SK-N-SH treated with all-trans-retinoic acid at 6 μM for 48 hours (cell line): ENCODE results near the gene LRCH4.

ENCODE experiments used
- ATAC-seq: fragments of 200-7000 bp; cut with Tn5 transposase; 3 replicates; pipeline ENCODE4 v1.9.1; 2020; ENCODE audit warnings: mild to moderate bottlenecking, moderate library complexity
- ARNTL ChIP-seq: fragments of 450-650 bp; formaldehyde crosslinking; IDR thresholded peaks from 2 replicates; pipeline ENCODE4 v1.5.0; 2020; ENCODE audit warnings: low read depth, mild to moderate bottlenecking, moderate library complexity, borderline replicate concordance
- BACH2 ChIP-seq: fragments of 250-450 bp; sonication (Bioruptor Pico); IDR thresholded peaks from 2 replicates; pipeline ENCODE4 v1.9.0; 2021; ENCODE audit warnings: mild to moderate bottlenecking, borderline replicate concordance
- CSDC2 ChIP-seq: fragments of 250-450 bp; sonication (Bioruptor Pico); IDR thresholded peaks from 2 replicates; pipeline ENCODE4 v1.5.0; 2020; ENCODE audit warnings: mild to moderate bottlenecking, moderate library complexity
- ESRRG ChIP-seq: fragments of 250-450 bp; sonication (Bioruptor Pico); IDR thresholded peaks from 2 replicates; pipeline ENCODE4 v1.6.1; 2021; ENCODE audit warnings: mild to moderate bottlenecking
- GLIS3 ChIP-seq: fragments of 250-450 bp; sonication (Bioruptor Pico); IDR thresholded peaks from 2 replicates; pipeline ENCODE4 v1.5.0; 2020; ENCODE audit warnings: mild to moderate bottlenecking, moderate library complexity
- ISL1 ChIP-seq: fragments of 250-450 bp; sonication (Bioruptor Pico); IDR thresholded peaks from 2 replicates; pipeline ENCODE4 v2.1.2; 2022; ENCODE audit warnings: mild to moderate bottlenecking, moderate library complexity
- OSR1 ChIP-seq: fragments of 250-450 bp; sonication (Bioruptor Pico); IDR thresholded peaks from 2 replicates; pipeline ENCODE4 v1.8.0; 2022; ENCODE audit warnings: moderate library complexity, mild to moderate bottlenecking, inconsistent platforms
- PPARA ChIP-seq: fragments of 250-450 bp; sonication (Bioruptor Pico); IDR thresholded peaks from 2 replicates; pipeline ENCODE4 v1.5.0; 2020; ENCODE audit warnings: mild to moderate bottlenecking, borderline replicate concordance
- RARB ChIP-seq: fragments of 250-450 bp; sonication (Bioruptor Pico); IDR thresholded peaks from 2 replicates; pipeline ENCODE4 v1.8.0; 2021; ENCODE audit warnings: mild to moderate bottlenecking, moderate library complexity
- SNAI2 ChIP-seq: fragments of 250-450 bp; sonication (Bioruptor Pico); IDR thresholded peaks from 2 replicates; pipeline ENCODE4 v1.5.0; 2020; ENCODE audit warnings: mild to moderate bottlenecking, moderate library complexity
- TCF4 ChIP-seq: fragments of 250-450 bp; sonication (Bioruptor Pico); IDR thresholded peaks from 2 replicates; pipeline ENCODE4 v1.8.0; 2021; ENCODE audit warnings: mild to moderate bottlenecking, moderate library complexity, borderline replicate concordance
- TOX ChIP-seq: fragments of 250-450 bp; sonication (Bioruptor Pico); IDR thresholded peaks from 2 replicates; pipeline ENCODE4 v1.8.0; 2021; ENCODE audit warnings: mild to moderate bottlenecking, moderate library complexity, borderline replicate concordance
- ZC3H10 ChIP-seq: fragments of 250-450 bp; sonication (Bioruptor Pico); IDR thresholded peaks from 2 replicates; pipeline ENCODE4 v1.5.1; 2021; ENCODE audit warnings: mild to moderate bottlenecking, moderate library complexity
- ZFP3 ChIP-seq: fragments of 250-450 bp; sonication (Bioruptor Pico); IDR thresholded peaks from 2 replicates; pipeline ENCODE4 v1.5.0; 2020; ENCODE audit warnings: mild to moderate bottlenecking, moderate library complexity
- ZFP30 ChIP-seq: fragments of 450-650 bp; formaldehyde crosslinking; IDR thresholded peaks from 2 replicates; pipeline ENCODE4 v1.5.0; 2022; ENCODE audit warnings: mild to moderate bottlenecking, moderate library complexity
- ZNF565 ChIP-seq: fragments of 450-650 bp; formaldehyde crosslinking; conservative IDR thresholded peaks from 2 replicates; pipeline ENCODE4 v1.5.0; 2020; ENCODE audit warnings: low read depth, mild to moderate bottlenecking, moderate library complexity
- ZNF8 ChIP-seq: fragments of 450-650 bp; formaldehyde crosslinking; IDR thresholded peaks from 2 replicates; pipeline ENCODE4 v1.5.0; 2020; ENCODE audit warnings: mild to moderate bottlenecking, moderate library complexity
- TF ChIP-seq, protein P1 (sequence below): fragments of 250-450 bp; sonication (Bioruptor Pico); IDR thresholded peaks from 2 replicates; pipeline ENCODE4 v1.5.0; 2020; ENCODE audit warnings: mild to moderate bottlenecking, moderate library complexity
- TF ChIP-seq, protein P2 (sequence below): fragments of 250-450 bp; sonication (Bioruptor Pico); IDR thresholded peaks from 2 replicates; pipeline ENCODE4 v1.8.0; 2021; ENCODE audit warnings: low read depth, mild to moderate bottlenecking, moderate library complexity, borderline replicate concordance
- TF ChIP-seq, protein P3 (sequence below): fragments of 250-450 bp; sonication (Bioruptor Pico); IDR thresholded peaks from 2 replicates; pipeline ENCODE4 v1.5.1; 2020; ENCODE audit warnings: low read depth, mild to moderate bottlenecking, moderate library complexity
- TF ChIP-seq, protein P4 (sequence below): fragments of 250-450 bp; sonication (Bioruptor Pico); IDR thresholded peaks from 2 replicates; pipeline ENCODE4 v1.5.1; 2021; ENCODE audit warnings: mild to moderate bottlenecking, moderate library complexity
- TF ChIP-seq, protein P5 (sequence below): fragments of 250-450 bp; sonication (Bioruptor Pico); IDR thresholded peaks from 2 replicates; pipeline ENCODE4 v1.8.0; 2020; ENCODE audit warnings: mild to moderate bottlenecking, moderate library complexity, borderline replicate concordance

Gene LRCH4

DNA sequence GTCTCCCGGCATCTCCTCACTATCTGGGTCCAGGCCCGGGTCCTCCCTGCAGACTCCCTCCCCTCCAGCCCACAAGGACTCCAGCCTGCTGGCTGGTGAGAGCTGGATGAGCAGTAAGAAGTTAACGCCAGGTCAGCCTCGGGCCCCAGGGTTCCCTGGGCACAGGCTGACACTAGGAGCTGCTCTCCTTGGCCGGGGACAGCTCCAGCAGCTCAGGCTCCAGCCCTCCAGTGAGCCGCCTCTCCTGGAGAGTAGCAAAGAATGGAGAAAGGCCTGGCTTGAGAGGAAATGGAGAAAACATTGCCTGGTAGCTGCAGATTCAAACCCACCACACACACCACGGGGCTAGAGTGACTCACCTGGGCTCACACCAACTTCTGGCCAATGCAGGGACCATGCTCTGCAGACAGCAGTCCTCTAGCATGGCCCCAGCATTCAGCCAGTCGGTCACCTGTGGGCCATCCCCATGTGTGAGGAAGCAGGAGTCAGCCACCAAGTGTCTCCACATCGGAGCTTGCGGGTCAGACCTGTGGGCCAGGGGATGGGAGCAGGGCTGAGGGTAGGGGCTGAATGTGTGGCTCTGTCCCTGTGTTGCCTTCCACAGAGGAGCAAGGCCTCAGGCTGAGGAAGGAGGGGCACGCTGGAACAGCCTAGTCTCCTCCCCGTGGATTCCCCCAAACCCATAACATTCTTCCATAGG, 18.7 kb downstream of the LRCH4 start:
- ATAC-seq, result 0 out of 3 replicates have a peak, but pooled peaks have one; percentile 1
- TF ChIP-seq, protein P1, sequence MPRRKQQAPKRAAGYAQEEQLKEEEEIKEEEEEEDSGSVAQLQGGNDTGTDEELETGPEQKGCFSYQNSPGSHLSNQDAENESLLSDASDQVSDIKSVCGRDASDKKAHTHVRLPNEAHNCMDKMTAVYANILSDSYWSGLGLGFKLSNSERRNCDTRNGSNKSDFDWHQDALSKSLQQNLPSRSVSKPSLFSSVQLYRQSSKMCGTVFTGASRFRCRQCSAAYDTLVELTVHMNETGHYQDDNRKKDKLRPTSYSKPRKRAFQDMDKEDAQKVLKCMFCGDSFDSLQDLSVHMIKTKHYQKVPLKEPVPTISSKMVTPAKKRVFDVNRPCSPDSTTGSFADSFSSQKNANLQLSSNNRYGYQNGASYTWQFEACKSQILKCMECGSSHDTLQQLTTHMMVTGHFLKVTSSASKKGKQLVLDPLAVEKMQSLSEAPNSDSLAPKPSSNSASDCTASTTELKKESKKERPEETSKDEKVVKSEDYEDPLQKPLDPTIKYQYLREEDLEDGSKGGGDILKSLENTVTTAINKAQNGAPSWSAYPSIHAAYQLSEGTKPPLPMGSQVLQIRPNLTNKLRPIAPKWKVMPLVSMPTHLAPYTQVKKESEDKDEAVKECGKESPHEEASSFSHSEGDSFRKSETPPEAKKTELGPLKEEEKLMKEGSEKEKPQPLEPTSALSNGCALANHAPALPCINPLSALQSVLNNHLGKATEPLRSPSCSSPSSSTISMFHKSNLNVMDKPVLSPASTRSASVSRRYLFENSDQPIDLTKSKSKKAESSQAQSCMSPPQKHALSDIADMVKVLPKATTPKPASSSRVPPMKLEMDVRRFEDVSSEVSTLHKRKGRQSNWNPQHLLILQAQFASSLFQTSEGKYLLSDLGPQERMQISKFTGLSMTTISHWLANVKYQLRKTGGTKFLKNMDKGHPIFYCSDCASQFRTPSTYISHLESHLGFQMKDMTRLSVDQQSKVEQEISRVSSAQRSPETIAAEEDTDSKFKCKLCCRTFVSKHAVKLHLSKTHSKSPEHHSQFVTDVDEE, result no peak
- no peak for TF ChIP-seq ESRRG (CRISPR knock-in tag)
- TF ChIP-seq, protein P2, sequence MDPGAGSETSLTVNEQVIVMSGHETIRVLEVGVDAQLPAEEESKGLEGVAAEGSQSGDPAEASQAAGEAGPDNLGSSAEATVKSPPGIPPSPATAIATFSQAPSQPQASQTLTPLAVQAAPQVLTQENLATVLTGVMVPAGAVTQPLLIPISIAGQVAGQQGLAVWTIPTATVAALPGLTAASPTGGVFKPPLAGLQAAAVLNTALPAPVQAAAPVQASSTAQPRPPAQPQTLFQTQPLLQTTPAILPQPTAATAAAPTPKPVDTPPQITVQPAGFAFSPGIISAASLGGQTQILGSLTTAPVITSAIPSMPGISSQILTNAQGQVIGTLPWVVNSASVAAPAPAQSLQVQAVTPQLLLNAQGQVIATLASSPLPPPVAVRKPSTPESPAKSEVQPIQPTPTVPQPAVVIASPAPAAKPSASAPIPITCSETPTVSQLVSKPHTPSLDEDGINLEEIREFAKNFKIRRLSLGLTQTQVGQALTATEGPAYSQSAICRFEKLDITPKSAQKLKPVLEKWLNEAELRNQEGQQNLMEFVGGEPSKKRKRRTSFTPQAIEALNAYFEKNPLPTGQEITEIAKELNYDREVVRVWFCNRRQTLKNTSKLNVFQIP (CRISPR knock-in tag), result no peak
- TF ChIP-seq ZNF565 (CRISPR knock-in tag), result no peak
- no peak for TF ChIP-seq ISL1 (CRISPR knock-in tag)
- no peak for TF ChIP-seq ZNF8 (CRISPR knock-in tag)
- no peak for TF ChIP-seq PPARA (CRISPR knock-in tag)
- no peak for TF ChIP-seq GLIS3 (CRISPR knock-in tag)
- no peak for TF ChIP-seq BACH2 (CRISPR knock-in tag)

DNA sequence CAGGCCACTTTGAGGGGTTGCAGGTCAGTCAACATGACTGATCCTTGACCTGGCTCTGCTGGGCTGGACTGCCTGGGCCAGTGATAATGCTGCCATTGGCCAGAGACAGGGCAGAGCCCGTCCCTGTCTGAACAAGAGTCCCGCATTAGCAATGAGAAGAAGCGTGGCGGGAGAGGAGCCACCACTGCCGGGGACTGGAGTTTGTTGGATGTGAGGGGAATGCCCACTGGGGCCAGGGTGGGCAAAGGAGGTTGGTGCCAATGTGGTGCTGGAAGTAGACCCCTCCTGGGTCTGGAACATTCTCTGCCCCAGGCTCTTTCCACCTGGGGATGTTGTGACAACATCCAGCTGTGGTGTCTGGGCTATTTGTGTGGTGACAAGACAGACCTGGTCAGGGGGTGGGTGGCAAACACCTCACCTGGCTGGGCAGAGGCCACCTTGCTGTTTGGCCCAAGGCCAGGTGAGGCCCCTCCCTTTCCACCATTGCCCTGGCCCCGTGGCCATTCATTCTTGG, 19.9 kb downstream of the LRCH4 start:
- ATAC-seq, result no peak
- TF ChIP-seq SNAI2 (CRISPR knock-in tag) (no peak), BACH2 (CRISPR knock-in tag) (no peak), RARB (no peak), TOX (CRISPR knock-in tag) (no peak), CSDC2 (CRISPR knock-in tag) (no peak), ISL1 (CRISPR knock-in tag) (no peak), OSR1 (CRISPR knock-in tag) (no peak), ZNF8 (CRISPR knock-in tag) (no peak), PPARA (CRISPR knock-in tag) (no peak), ZC3H10 (CRISPR knock-in tag) (no peak), ESRRG (CRISPR knock-in tag) (no peak), GLIS3 (CRISPR knock-in tag) (no peak), TCF4 (CRISPR knock-in tag) (no peak), ZFP30 (CRISPR knock-in tag) (no peak), ARNTL (CRISPR knock-in tag) (no peak), ZNF565 (CRISPR knock-in tag) (no peak), ZFP3 (CRISPR knock-in tag) (no peak)
- TF ChIP-seq, protein P3, sequence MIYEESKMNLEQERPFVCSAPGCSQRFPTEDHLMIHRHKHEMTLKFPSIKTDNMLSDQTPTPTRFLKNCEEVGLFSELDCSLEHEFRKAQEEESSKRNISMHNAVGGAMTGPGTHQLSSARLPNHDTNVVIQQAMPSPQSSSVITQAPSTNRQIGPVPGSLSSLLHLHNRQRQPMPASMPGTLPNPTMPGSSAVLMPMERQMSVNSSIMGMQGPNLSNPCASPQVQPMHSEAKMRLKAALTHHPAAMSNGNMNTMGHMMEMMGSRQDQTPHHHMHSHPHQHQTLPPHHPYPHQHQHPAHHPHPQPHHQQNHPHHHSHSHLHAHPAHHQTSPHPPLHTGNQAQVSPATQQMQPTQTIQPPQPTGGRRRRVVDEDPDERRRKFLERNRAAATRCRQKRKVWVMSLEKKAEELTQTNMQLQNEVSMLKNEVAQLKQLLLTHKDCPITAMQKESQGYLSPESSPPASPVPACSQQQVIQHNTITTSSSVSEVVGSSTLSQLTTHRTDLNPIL (CRISPR knock-in tag), result no peak
- TF ChIP-seq, protein P4, sequence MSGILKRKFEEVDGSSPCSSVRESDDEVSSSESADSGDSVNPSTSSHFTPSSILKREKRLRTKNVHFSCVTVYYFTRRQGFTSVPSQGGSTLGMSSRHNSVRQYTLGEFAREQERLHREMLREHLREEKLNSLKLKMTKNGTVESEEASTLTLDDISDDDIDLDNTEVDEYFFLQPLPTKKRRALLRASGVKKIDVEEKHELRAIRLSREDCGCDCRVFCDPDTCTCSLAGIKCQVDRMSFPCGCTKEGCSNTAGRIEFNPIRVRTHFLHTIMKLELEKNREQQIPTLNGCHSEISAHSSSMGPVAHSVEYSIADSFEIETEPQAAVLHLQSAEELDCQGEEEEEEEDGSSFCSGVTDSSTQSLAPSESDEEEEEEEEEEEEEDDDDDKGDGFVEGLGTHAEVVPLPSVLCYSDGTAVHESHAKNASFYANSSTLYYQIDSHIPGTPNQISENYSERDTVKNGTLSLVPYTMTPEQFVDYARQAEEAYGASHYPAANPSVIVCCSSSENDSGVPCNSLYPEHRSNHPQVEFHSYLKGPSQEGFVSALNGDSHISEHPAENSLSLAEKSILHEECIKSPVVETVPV, result no peak
- TF ChIP-seq, protein P5, sequence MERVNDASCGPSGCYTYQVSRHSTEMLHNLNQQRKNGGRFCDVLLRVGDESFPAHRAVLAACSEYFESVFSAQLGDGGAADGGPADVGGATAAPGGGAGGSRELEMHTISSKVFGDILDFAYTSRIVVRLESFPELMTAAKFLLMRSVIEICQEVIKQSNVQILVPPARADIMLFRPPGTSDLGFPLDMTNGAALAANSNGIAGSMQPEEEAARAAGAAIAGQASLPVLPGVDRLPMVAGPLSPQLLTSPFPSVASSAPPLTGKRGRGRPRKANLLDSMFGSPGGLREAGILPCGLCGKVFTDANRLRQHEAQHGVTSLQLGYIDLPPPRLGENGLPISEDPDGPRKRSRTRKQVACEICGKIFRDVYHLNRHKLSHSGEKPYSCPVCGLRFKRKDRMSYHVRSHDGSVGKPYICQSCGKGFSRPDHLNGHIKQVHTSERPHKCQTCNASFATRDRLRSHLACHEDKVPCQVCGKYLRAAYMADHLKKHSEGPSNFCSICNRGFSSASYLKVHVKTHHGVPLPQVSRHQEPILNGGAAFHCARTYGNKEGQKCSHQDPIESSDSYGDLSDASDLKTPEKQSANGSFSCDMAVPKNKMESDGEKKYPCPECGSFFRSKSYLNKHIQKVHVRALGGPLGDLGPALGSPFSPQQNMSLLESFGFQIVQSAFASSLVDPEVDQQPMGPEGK (CRISPR knock-in tag), result no peak
